ENCODE results near the gene PPFIBP1. TPM values are rescaled to one million over a fixed set of nuclear protein-coding genes. Genes with fewer than 3 reads are reported as not detected.

Gene PPFIBP1
- polyA plus RNA-seq, 1 donor (not counting 4 experiments of a cell fraction or from before 2014, with no cell fraction given), result 83.5 TPM

GRCh38 chr12:27554421-27555186 lies 30.6 kb downstream of the PPFIBP1 start:
- Histone ChIP-seq H3K27me3 (ENCODE audit: control insufficient read depth, extremely low read depth, insufficient read depth, low read length) (no peaks in the 10 kb centered on the region), H2AFZ (ENCODE audit: control insufficient read depth, low read length) (peak overlapping the region; percentile 60), H3K79me2 (ENCODE audit: control insufficient read depth, insufficient read depth, low read length) (peaks cover 93% of the 10 kb centered on the region), H3K36me3 (ENCODE audit: control insufficient read depth in 2 of 2, extremely low read depth in 1 of 2, insufficient read depth in 2 of 2, low read length in 2 of 2) (peaks cover 0 to 4% of the 10 kb centered on the region in 2 experiments), H3K4me2 (ENCODE audit: control insufficient read depth, extremely low read depth, insufficient read depth, low read depth, low read length) (peak overlapping the region; percentile 83), H3K4me3 (ENCODE audit: control insufficient read depth in 2 of 3, extremely low read depth in 1 of 3, insufficient read depth in 2 of 3, low read depth in 1 of 3, low read length in 3 of 3) (peak overlapping the region in 2 of 3 experiments; percentile 55 to 66), H4K20me1 (ENCODE audit: control insufficient read depth, extremely low read depth, insufficient read depth, low read length) (no peaks in the 10 kb centered on the region), H3K4me1 (ENCODE audit: control insufficient read depth, extremely low read depth, insufficient read depth, low read length) (peaks cover 76% of the 10 kb centered on the region), H3K9me1 (ENCODE audit: control insufficient read depth, extremely low read depth, insufficient read depth, low read length) (peaks cover 2% of the 10 kb centered on the region), H3K9me3 (ENCODE audit: control insufficient read depth, low read depth, low read length) (no peaks in the 10 kb centered on the region), H3K9ac (ENCODE audit: control insufficient read depth, extremely low read depth, insufficient read depth, low read length) (peak overlapping the region; percentile 73), H3K27ac (ENCODE audit: control insufficient read depth, insufficient read depth, low read length) (peak overlapping the region; percentile 78)
- DNase-seq (ENCODE audit: low read depth, low spot score), result no peak
- FAIRE-seq, result peak; percentile 81
- TF ChIP-seq CTCF (optimal IDR thresholded peaks at IDR 0.05 in 1 of 3, IDR thresholded peaks at IDR 0.05 in 1 of 3, conservative IDR thresholded peaks at IDR 0.05 in 1 of 3; ENCODE audit: extremely low read depth in 1 of 3, insufficient read depth in 2 of 3, low read length in 3 of 3) (no peak), EZH2 (IDR thresholded peaks at IDR 0.05; ENCODE audit: low read length) (no peak)
- dilution Hi-C loops (cut with MboI; ENCODE audit: extremely low pct_ligation_motif_present, low sequenced_read_pairs), result no loop called here

DNA sequence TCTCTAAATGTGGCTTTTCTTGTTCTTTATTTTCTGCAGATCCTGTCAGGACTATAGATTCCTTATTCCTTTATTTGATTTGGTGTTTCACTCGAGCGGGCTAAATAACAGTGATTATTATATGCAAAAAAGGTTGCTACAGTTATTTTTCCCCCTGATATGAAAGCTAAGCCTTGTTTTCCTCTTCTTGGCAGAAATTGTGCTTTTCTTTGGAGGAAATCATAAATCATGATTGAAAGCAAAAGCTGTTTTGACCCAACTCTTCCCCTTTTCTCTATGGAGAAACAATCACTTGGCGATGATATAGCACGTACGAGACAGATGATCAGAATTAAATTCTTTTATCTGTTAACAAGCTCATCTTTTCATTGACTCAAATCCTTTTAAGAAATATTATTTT lies 31.4 kb downstream of the PPFIBP1 start:
- DNase-seq (ENCODE audit: low read depth, low spot score) (no peak), FAIRE-seq (no peak)
- H3K79me2 ChIP-seq (ENCODE audit: control insufficient read depth, insufficient read depth, low read length), result peaks cover 95% of the 10 kb centered on the region
- H3K4me2 ChIP-seq (ENCODE audit: control insufficient read depth, extremely low read depth, insufficient read depth, low read depth, low read length), result peak overlapping the region; percentile 83
- peak overlapping the region; percentile 78 for H3K27ac ChIP-seq (ENCODE audit: control insufficient read depth, insufficient read depth, low read length)
- no peaks in the 10 kb centered on the region for H4K20me1 ChIP-seq (ENCODE audit: control insufficient read depth, extremely low read depth, insufficient read depth, low read length)
- peak overlapping the region in 2 of 3 experiments; percentile 55 to 66 for H3K4me3 ChIP-seq (ENCODE audit: control insufficient read depth in 2 of 3, extremely low read depth in 1 of 3, insufficient read depth in 2 of 3, low read depth in 1 of 3, low read length in 3 of 3)
- TF ChIP-seq CTCF (optimal IDR thresholded peaks at IDR 0.05 in 1 of 3, IDR thresholded peaks at IDR 0.05 in 1 of 3, conservative IDR thresholded peaks at IDR 0.05 in 1 of 3; ENCODE audit: extremely low read depth in 1 of 3, insufficient read depth in 2 of 3, low read length in 3 of 3) (no peak), EZH2 (IDR thresholded peaks at IDR 0.05; ENCODE audit: low read length) (no peak)
- peaks cover 0 to 4% of the 10 kb centered on the region in 2 experiments for H3K36me3 ChIP-seq (ENCODE audit: control insufficient read depth in 2 of 2, extremely low read depth in 1 of 2, insufficient read depth in 2 of 2, low read length in 2 of 2)
- H3K9ac ChIP-seq (ENCODE audit: control insufficient read depth, extremely low read depth, insufficient read depth, low read length), result peak overlapping the region; percentile 73
- H3K9me3 ChIP-seq (ENCODE audit: control insufficient read depth, low read depth, low read length), result no peaks in the 10 kb centered on the region
- H3K9me1 ChIP-seq (ENCODE audit: control insufficient read depth, extremely low read depth, insufficient read depth, low read length), result no peaks in the 10 kb centered on the region
- dilution Hi-C loops (cut with MboI; ENCODE audit: extremely low pct_ligation_motif_present, low sequenced_read_pairs), result no loop called here
- H3K4me1 ChIP-seq (ENCODE audit: control insufficient read depth, extremely low read depth, insufficient read depth, low read length), result peaks cover 76% of the 10 kb centered on the region
- H2AFZ ChIP-seq (ENCODE audit: control insufficient read depth, low read length), result no peak overlapping the region
- no peaks in the 10 kb centered on the region for H3K27me3 ChIP-seq (ENCODE audit: control insufficient read depth, extremely low read depth, insufficient read depth, low read length)
